Measurements from ENCODE around the gene MIEF1.

- TF ChIP-seq CTCF (IDR thresholded peaks at IDR 0.05) (no peak), POLR2A (IDR thresholded peaks at IDR 0.05) (no peak)
Observed at GRCh38 chr22:39477542-39477941, 24.5 kb upstream of the MIEF1 start.
